Naive thymus-derived CD4-positive, alpha-beta T cell (primary cell): ENCODE results near the gene KRT79. TPM values are rescaled to one million over a fixed set of nuclear protein-coding genes. Genes with fewer than 3 reads are reported as not detected.
"Not testable (repeated sequence)": the region's sequence is repeated elsewhere in the genome, so short reads cannot be mapped to it uniquely, and the experiment has no call there.

Experiments
- ATAC-seq: fragments of 150-1000 bp; cut with Tn5 transposase; 2 replicates; pipeline ENCODE4 v1.10.0; 2021; ENCODE audit warnings: mild to moderate bottlenecking, moderate library complexity
- CTCF ChIA-PET: fragments of 350-600 bp; sonication (Branson Sonifier 250); formaldehyde crosslinking; loops from one replicate; lab custom pipeline; 2021; ENCODE audit warnings: antibody characterized with exemption; lab: Charles Lee
- POLR2A ChIA-PET: fragments of 350-600 bp; sonication (Branson Sonifier 250); formaldehyde crosslinking; loops from one replicate; lab custom pipeline; 2021; ENCODE audit warnings: antibody characterized with exemption, inconsistent platforms; lab: Charles Lee
- DNase-seq, 9 donors: peaks; one replicate each; pipeline versions ENCODE4 v3.0.0 to v3.0.0-alpha.2; 2020 to 2022; ENCODE audit warnings: mixed read lengths in 1 of 9
- H3K27ac ChIP-seq: one replicate; pipeline ENCODE4 v1.7.0; 2013; ENCODE audit warnings: mild to moderate bottlenecking, low read depth, low read length, moderate library complexity
- H3K27me3 ChIP-seq, 2 donors: one replicate each; pipeline ENCODE4 v1.7.0; 2013; ENCODE audit warnings: low read length in 2 of 2, mild to moderate bottlenecking in 2 of 2, moderate library complexity in 2 of 2; ENCODE audit not compliant: control insufficient read depth in 2 of 2, insufficient read depth in 2 of 2
- H3K36me3 ChIP-seq, 3 experiments: 1 replicate in 2 of 3; 2 replicates in 1 of 3; pipeline ENCODE4 v1.7.0; 2013; ENCODE audit warnings: low read length in 3 of 3, mild to moderate bottlenecking in 3 of 3, moderate library complexity in 1 of 3; ENCODE audit not compliant: insufficient read depth in 3 of 3, control insufficient read depth in 2 of 3
- H3K4me1 ChIP-seq, 2 donors: one replicate each; pipeline ENCODE4 v1.7.0; 2013; ENCODE audit warnings: low read length in 2 of 2, mild to moderate bottlenecking in 2 of 2, moderate library complexity in 1 of 2; ENCODE audit not compliant: control insufficient read depth in 2 of 2, insufficient read depth in 2 of 2
- H3K4me3 ChIP-seq: 2 replicates; pipeline ENCODE4 v1.7.0; 2013; ENCODE audit warnings: mild to moderate bottlenecking, low read length
- H3K9me3 ChIP-seq, 3 experiments: 1 replicate in 2 of 3; 2 replicates in 1 of 3; pipeline ENCODE4 v1.7.0; 2013; ENCODE audit warnings: low read length in 3 of 3; ENCODE audit not compliant: control insufficient read depth in 2 of 3
- H3K27ac Mint-ChIP-seq, 9 donors: one replicate each; pipeline ENCODE4 v1.8.0; 2020 to 2022; ENCODE audit warnings: mixed read lengths in 9 of 9, mild to moderate bottlenecking in 8 of 9, moderate library complexity in 5 of 9, inconsistent platforms in 2 of 9
- H3K27me3 Mint-ChIP-seq, 5 donors: one replicate each; pipeline ENCODE4 v1.8.0; 2021 to 2022; ENCODE audit warnings: mixed read lengths in 5 of 5, mild to moderate bottlenecking in 1 of 5
- H3K36me3 Mint-ChIP-seq, 5 donors: one replicate each; pipeline ENCODE4 v1.8.0; 2020 to 2022; ENCODE audit warnings: mixed read lengths in 5 of 5, mild to moderate bottlenecking in 3 of 5, inconsistent platforms in 1 of 5
- H3K4me1 Mint-ChIP-seq, 7 donors: one replicate each; pipeline ENCODE4 v1.8.0; 2020 to 2022; ENCODE audit warnings: mixed read lengths in 7 of 7, mild to moderate bottlenecking in 3 of 7, inconsistent platforms in 1 of 7
- H3K4me3 Mint-ChIP-seq, 10 donors: one replicate each; pipeline ENCODE4 v1.8.0; 2020 to 2022; ENCODE audit warnings: mild to moderate bottlenecking in 10 of 10, mixed read lengths in 10 of 10, moderate library complexity in 6 of 10, inconsistent platforms in 2 of 10
- H3K9me3 Mint-ChIP-seq, 11 donors: one replicate each; pipeline ENCODE4 v1.8.0; 2020 to 2022; ENCODE audit warnings: mixed read lengths in 11 of 11, mild to moderate bottlenecking in 4 of 11, inconsistent platforms in 1 of 11, moderate library complexity in 1 of 11
- intact Hi-C, 2 donors: fragments of 100-400 bp; cut with micrococcal nuclease; formaldehyde crosslinking; loops; one replicate each; pipeline ENCODE4 v1.15.1; 2023
- polyA plus RNA-seq, 2 donors: library from polyadenylated mRNA; unstranded; fragments of 300-500 nt; fragmentation: Illumina TruSeq; gene quantifications; one replicate each; pipeline ENCODE4 v1.2.3, GENCODE V29; 2021
- total RNA-seq, 6 experiments: library from RNA in 5 of 6; stranded (reverse) in 5 of 6; gene quantifications; 1 replicate in 5 of 6; 2 replicates in 1 of 6; pipeline ENCODE4 v1.2.3 and lab custom pipeline; 2021 to 2026

The KRT79 gene
- total RNA-seq, result not detected
- not detected for polyA plus RNA-seq
- not detected for total RNA-seq (lab: John Stamatoyannopoulos, UW)

DNA sequence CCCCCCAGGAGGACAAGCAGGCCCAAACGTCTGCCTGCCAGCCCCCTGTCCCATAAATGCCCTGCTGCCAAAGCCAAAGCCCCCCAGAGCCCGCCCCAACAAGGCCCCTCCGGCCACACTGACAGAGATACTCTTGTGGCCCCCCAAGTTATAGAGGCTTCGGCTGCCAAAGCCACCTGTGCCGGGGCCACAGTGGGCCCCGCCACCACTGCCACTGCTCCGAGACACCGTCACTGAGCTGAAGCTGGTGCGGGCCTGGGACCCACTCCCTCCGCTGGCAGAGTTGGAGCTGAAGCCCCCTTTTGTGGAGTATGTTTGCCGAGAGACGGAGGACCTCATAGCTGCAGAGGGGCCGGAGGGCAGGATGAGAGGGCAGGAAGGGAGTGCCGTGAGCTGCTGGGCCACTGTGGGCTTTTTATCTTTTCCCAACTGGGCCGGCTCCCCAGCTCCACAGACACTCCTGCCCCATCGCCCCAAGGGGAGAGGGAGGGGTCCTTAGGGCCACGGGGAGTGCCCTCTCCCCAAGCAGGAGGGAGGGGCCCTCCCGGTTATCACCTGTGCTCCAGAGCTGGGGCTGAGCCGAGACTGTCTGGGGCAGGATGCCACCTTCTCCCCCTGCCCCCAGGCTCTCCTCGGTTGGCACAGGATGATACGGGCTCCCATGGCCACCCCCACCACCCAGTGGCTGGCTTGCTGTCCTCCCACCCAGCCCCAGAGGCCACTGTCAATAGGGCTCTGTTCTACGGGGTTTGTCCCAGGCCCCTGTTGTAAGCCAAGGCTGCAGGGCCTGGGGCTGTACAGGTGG lies at the start of gene KRT79:
Gene KRT79, minus strand, starts transcription at position 390 of the 805 bp plus-strand sequence. Its CDS starts 51 bp downstream, at position 339.
- ChIA-PET CTCF (no interaction called here), POLR2A (no interaction called here)
- Histone ChIP-seq H3K27ac (no peak within 1 kb of the TSS), H3K36me3 (no peaks in the 10 kb centered on the region), H3K27me3 (no peaks in the 10 kb centered on the region), H3K4me3 (no peak within 1 kb of the TSS), H3K4me1 (no peaks in the 10 kb centered on the region), H3K9me3 (no peaks in the 10 kb centered on the region)
- Mint-ChIP-seq H3K36me3 (no peaks in the 10 kb centered on the region), H3K9me3 (peaks cover 0 to 4% (median 0%) of the 10 kb centered on the region in 11 donors), H3K4me1 (peaks cover 19 to 33% (median 23%) of the 10 kb centered on the region in 7 donors), H3K4me3 (no peak within 1 kb of the TSS), H3K27me3 (peaks cover 0 to under 1% (median 0%) of the 10 kb centered on the region in 5 donors), H3K27ac (peak within 1 kb of the TSS in 2 of 9 donors; percentile 49 to 92)
- ATAC-seq (no peak), DNase-seq (no peak)
- intact Hi-C loops, result no loop called here

DNA sequence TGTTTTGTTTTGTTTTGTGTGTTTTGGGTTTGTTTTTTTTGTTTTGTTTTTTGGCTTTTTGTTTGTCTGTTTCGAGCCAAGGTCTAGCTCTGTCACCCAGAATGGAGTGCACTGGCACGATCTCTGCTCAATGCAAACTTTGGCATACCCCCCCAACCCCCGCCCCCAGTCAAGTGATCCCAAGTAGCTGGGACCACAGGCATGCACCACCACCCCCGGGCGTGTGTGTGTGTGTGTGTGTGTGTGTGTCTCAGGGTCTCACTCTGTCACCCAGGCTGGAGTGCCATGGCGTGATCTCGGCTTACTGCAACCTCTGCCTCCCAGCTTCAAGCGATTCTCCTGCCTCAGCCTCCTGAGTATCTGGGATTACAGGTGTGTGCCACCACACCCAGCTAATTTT lies 46.4 kb upstream of the KRT79 start:
- POLR2A ChIA-PET, result interaction anchor here (0.7 to 1.0 kb wide), 3 partner anchors 173 to 267 kb away, joined by 3 read pairs; no protein-coding TSS in a partner anchor
- Mint-ChIP-seq H3K4me1 (peaks cover 0 to 11% (median 7%) of the 10 kb centered on the region in 7 donors), H3K4me3 (peak overlapping the region in 4 of 10 donors; percentile 71 to 80 (median 76)), H3K27ac (peak overlapping the region in 1 of 9 donors; percentile 46), H3K27me3 (peaks cover 0 to 19% (median 8%) of the 10 kb centered on the region in 5 donors)
- H3K9me3 ChIP-seq, H3K4me3 ChIP-seq, H3K36me3 ChIP-seq, H3K27ac ChIP-seq, DNase-seq, H3K9me3 Mint-ChIP-seq, H3K36me3 Mint-ChIP-seq, H3K4me1 ChIP-seq, H3K27me3 ChIP-seq, ATAC-seq: not testable (repeated sequence)
- CTCF ChIA-PET, result interaction anchor here (0.6 to 22.1 kb wide), 29 partner anchors 9 to 740 kb away, joined by 3 to 731 read pairs (median 4); partner anchors contain the start of genes KRT1, KRT5 and KRT74
- intact Hi-C loops, result loop anchor here in 1 of 2 donors (1.0 kb wide), 2 partner anchors 101 to 728 kb away; no protein-coding TSS in a partner anchor

DNA sequence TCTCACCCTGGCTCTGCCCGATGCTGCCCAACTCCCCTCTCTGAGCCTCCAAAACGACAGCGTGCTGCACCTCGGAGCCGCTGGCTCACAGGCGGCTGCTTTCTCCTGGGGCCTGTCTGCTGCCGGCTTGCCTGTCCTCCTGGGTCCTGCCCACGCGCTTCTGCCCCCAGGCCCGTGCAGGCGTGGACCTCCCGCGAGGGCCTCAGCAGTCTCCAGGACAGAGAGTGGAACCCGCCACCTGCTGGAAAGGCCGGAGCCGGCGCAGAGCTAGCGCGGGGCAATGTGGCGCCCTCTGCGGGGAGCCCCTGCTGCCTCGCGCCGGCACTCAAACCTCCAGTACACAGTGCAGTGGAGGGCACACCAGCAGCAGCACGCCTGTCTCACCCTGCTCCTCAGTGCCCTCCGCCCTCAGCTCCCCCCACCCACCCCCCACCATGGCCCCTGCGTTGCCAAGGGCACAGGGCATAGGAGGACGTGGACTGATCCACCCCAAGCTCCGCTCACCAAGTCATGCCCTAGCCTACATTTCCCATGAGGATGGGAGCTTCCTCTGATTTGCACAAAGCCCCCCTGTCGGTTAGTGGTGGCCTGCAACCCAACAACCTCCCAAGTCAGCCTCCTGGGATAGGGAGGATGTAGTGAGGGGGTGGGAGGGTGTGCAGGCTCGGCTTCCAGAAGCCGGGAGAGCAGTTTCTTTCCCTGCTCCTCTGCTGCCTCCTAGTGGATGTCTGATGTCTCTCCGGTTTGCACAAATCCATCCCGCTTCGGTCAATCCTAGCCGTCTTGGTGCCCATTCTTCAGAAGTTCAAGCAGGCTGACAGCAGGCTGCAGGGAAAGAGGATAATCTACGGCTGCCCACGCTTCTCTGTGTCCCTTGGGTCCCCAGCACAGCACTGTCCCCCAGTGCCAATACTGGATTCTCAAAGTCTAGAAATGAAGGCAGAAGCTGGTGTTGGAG lies 45.6 kb upstream of the KRT79 start:
- H3K27ac Mint-ChIP-seq, result peak overlapping the region in 6 of 9 donors; percentile 5 to 54 (median 32)
- peaks cover 3 to 13% (median 11%) of the 10 kb centered on the region in 7 donors for H3K4me1 Mint-ChIP-seq
- POLR2A ChIA-PET, result interaction anchor here (0.7 to 2.9 kb wide), 6 partner anchors 171 to 295 kb away, joined by 3 to 26 read pairs (median 4); no protein-coding TSS in a partner anchor
- Histone ChIP-seq H3K4me1 (peaks cover 5 to 6% of the 10 kb centered on the region in 2 donors), H3K27me3 (peaks cover 0 to 3% of the 10 kb centered on the region in 2 donors), H3K27ac (no peak overlapping the region), H3K4me3 (peak overlapping the region; percentile 48), H3K9me3 (no peaks in the 10 kb centered on the region), H3K36me3 (no peaks in the 10 kb centered on the region)
- H3K4me3 Mint-ChIP-seq, result peak overlapping the region; percentile 51 to 85 (median 76)
- DNase-seq (peak; percentile 67 to 84 (median 79)), ATAC-seq (peak; percentile 99)
- no peaks in the 10 kb centered on the region for H3K36me3 Mint-ChIP-seq
- peaks cover 0 to 21% (median 8%) of the 10 kb centered on the region in 5 donors for H3K27me3 Mint-ChIP-seq
- H3K9me3 Mint-ChIP-seq, result no peaks in the 10 kb centered on the region
- CTCF ChIA-PET, result interaction anchor here (0.6 to 22.1 kb wide), 52 partner anchors 9 to 1870 kb away, joined by 3 to 731 read pairs (median 4); partner anchors contain the start of genes KRT1, KRT5 and KRT74
- intact Hi-C loops, result loop anchor here (1.0 to 5.0 kb wide), 10 partner anchors 9 to 727 kb away; partner anchors contain the start of gene KRT18 (in 1 of the 2)

DNA sequence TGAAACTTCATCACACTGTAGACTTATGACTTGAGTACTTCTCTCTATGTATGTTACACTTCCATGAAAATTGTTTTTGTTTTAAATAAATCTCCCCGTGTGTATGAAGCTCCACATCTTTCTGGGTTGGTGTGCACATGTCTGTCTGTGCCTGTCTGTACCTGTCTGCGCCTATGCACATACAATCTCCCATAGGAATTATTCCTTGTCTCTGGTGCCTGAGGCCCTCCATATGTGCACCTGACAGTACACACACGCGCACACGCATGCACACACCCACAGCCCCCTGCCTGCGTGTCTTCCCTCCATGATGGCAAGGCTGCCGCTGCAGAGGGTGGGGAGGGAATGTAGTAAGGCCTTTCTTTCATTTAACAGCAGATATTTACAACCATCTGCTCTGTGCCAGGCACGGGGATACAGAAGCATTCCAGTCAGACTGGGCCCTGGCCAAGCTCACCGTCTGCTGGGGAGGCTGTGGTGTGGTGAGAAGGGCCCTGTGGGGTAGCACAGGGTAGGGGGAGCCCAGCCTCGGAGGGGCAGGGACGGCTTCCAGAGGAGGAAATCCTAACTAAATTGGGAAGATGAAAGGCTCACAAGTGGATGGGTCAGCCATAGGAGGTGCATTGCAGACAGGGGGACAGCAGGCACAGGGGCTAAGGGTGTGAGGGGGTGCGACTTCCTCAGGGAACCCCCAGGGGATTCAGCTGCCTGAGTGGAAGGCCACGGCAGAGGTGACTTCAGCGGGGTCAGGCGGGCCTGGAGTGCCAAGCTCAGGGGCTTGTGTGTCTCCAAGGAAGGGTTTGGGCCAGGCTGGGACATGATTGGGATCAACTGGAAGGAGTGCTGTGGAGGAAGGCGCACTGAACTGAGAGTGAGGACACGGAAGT lies 44.6 kb upstream of the KRT79 start:
- Histone ChIP-seq H3K9me3 (no peaks in the 10 kb centered on the region), H3K4me3 (no peak overlapping the region), H3K27ac (no peak overlapping the region), H3K27me3 (peaks cover 0 to 3% of the 10 kb centered on the region in 2 donors), H3K36me3 (no peaks in the 10 kb centered on the region), H3K4me1 (peaks cover 6 to 8% of the 10 kb centered on the region in 2 donors)
- intact Hi-C loops, result loop anchor here (1.0 to 5.0 kb wide), 8 partner anchors 8 to 722 kb away; partner anchors contain the start of gene KRT18 (in 1 of the 2)
- POLR2A ChIA-PET, result interaction anchor here (1.3 to 2.9 kb wide), 3 partner anchors 248 to 294 kb away, joined by 4 to 26 read pairs (median 4); no protein-coding TSS in a partner anchor
- no peaks in the 10 kb centered on the region for H3K9me3 Mint-ChIP-seq
- H3K27ac Mint-ChIP-seq, result peak overlapping the region in 2 of 9 donors; percentile 2 to 77
- CTCF ChIA-PET, result interaction anchor here (0.7 to 22.1 kb wide), 34 partner anchors 8 to 723 kb away, joined by 3 to 731 read pairs (median 4); partner anchors contain the start of genes KRT1 and KRT74
- H3K4me3 Mint-ChIP-seq, result peak overlapping the region in 5 of 10 donors; percentile 51 to 85 (median 71)
- peaks cover 11 to 19% (median 17%) of the 10 kb centered on the region in 7 donors for H3K4me1 Mint-ChIP-seq
- ATAC-seq (no peak), DNase-seq (no peak)
- no peaks in the 10 kb centered on the region for H3K36me3 Mint-ChIP-seq
- peaks cover 0 to 25% (median 8%) of the 10 kb centered on the region in 5 donors for H3K27me3 Mint-ChIP-seq

DNA sequence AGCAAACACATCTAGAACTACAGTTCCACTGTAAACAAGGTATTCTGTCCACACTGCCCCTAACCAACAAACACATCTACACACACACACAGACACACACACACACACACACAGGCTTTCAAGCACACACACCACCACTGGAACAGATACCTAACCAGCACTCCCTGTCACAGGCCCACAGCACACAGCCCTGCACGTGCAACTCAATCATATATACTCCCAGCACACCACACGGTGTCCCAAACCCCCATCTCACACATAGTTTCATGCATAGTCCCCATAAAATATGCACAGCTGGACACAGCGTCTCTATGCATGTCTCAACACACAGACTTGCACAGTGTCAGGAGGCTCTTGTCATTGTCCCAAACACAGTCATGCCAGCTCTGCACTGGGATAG lies 43.1 kb upstream of the KRT79 start:
- no peaks in the 10 kb centered on the region for H3K9me3 ChIP-seq
- H3K4me3 ChIP-seq, result no peak overlapping the region
- ATAC-seq (no peak), DNase-seq (no peak)
- no peaks in the 10 kb centered on the region for H3K36me3 ChIP-seq
- POLR2A ChIA-PET, result interaction anchor here (0.7 to 2.9 kb wide), 3 partner anchors 285 to 297 kb away, joined by 3 to 26 read pairs (median 3); no protein-coding TSS in a partner anchor
- H3K4me1 ChIP-seq, result peaks cover 6 to 8% of the 10 kb centered on the region in 2 donors
- H3K4me1 Mint-ChIP-seq, result peaks cover 15 to 28% (median 26%) of the 10 kb centered on the region in 7 donors
- peak overlapping the region in 1 of 10 donors; percentile 54 for H3K4me3 Mint-ChIP-seq
- no peaks in the 10 kb centered on the region for H3K9me3 Mint-ChIP-seq
- peaks cover 0 to 32% (median 8%) of the 10 kb centered on the region in 5 donors for H3K27me3 Mint-ChIP-seq
- H3K27ac Mint-ChIP-seq, result peak overlapping the region in 1 of 9 donors; percentile 17
- no peaks in the 10 kb centered on the region for H3K36me3 Mint-ChIP-seq
- intact Hi-C loops, result loop anchor here in 1 of 2 donors (5.0 kb wide), 1 partner anchor 485 kb away; no protein-coding TSS in a partner anchor
- CTCF ChIA-PET, result interaction anchor here (0.5 to 22.1 kb wide), 13 partner anchors 96 to 608 kb away, joined by 3 to 731 read pairs (median 4); partner anchors contain the start of genes KRT1 and KRT74
- H3K27me3 ChIP-seq, result peaks cover 0 to 3% of the 10 kb centered on the region in 2 donors
- no peak overlapping the region for H3K27ac ChIP-seq
